ENCODE measurements around the gene SPOP.

DNA sequence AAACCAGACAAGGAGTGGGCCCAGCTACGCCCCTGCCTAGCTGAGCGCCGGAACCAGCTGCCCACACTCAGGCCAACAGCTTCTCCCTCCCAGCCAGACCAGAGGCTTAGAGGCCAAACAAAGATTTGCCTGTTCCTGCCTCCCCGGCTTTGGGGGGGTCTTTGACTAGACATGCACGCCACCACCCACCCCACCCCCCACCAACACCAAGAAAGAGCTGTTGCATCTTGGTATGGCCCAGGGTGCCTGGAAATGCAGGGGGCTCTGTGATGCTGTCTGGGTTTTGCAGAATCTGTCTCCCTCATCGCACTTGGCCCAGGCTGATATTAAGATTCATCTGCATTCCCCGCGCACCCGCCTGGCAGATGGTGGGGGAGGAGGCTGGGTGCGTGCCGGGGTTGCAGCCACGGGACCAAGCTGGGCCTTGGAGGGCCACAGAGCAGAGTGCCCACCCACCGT is 103.5 kb downstream of the SPOP start:
- TF ChIP-seq POLR2AphosphoS5 (IDR thresholded peaks at IDR 0.05; ENCODE audit: low read depth, low read length) (no peak), SIN3A (IDR thresholded peaks at IDR 0.05; ENCODE audit: borderline replicate concordance, insufficient read depth, low read depth, low read length) (no peak)
- TF ChIP-seq, protein P1, sequence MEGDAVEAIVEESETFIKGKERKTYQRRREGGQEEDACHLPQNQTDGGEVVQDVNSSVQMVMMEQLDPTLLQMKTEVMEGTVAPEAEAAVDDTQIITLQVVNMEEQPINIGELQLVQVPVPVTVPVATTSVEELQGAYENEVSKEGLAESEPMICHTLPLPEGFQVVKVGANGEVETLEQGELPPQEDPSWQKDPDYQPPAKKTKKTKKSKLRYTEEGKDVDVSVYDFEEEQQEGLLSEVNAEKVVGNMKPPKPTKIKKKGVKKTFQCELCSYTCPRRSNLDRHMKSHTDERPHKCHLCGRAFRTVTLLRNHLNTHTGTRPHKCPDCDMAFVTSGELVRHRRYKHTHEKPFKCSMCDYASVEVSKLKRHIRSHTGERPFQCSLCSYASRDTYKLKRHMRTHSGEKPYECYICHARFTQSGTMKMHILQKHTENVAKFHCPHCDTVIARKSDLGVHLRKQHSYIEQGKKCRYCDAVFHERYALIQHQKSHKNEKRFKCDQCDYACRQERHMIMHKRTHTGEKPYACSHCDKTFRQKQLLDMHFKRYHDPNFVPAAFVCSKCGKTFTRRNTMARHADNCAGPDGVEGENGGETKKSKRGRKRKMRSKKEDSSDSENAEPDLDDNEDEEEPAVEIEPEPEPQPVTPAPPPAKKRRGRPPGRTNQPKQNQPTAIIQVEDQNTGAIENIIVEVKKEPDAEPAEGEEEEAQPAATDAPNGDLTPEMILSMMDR (IDR thresholded peaks at IDR 0.05) = no peak
- TF ChIP-seq, protein P2, sequence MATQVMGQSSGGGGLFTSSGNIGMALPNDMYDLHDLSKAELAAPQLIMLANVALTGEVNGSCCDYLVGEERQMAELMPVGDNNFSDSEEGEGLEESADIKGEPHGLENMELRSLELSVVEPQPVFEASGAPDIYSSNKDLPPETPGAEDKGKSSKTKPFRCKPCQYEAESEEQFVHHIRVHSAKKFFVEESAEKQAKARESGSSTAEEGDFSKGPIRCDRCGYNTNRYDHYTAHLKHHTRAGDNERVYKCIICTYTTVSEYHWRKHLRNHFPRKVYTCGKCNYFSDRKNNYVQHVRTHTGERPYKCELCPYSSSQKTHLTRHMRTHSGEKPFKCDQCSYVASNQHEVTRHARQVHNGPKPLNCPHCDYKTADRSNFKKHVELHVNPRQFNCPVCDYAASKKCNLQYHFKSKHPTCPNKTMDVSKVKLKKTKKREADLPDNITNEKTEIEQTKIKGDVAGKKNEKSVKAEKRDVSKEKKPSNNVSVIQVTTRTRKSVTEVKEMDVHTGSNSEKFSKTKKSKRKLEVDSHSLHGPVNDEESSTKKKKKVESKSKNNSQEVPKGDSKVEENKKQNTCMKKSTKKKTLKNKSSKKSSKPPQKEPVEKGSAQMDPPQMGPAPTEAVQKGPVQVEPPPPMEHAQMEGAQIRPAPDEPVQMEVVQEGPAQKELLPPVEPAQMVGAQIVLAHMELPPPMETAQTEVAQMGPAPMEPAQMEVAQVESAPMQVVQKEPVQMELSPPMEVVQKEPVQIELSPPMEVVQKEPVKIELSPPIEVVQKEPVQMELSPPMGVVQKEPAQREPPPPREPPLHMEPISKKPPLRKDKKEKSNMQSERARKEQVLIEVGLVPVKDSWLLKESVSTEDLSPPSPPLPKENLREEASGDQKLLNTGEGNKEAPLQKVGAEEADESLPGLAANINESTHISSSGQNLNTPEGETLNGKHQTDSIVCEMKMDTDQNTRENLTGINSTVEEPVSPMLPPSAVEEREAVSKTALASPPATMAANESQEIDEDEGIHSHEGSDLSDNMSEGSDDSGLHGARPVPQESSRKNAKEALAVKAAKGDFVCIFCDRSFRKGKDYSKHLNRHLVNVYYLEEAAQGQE (IDR thresholded peaks at IDR 0.05; ENCODE audit: insufficient read depth in 1 of 2, low read depth in 2 of 2, low read length in 1 of 2) = no peak
